H1 (cell line): Measurements from ENCODE around the gene LRP3. TPM values are rescaled to one million over a fixed set of nuclear protein-coding genes. Genes with fewer than 3 reads are reported as not detected.

Experiments
- CTCF ChIA-PET: fragments of 300-600 bp; sonication (Branson Sonifier 250); formaldehyde crosslinking; loops from one replicate; lab custom pipeline; 2021; ENCODE audit not compliant: partially characterized antibody; lab: Charles Lee
- POLR2A ChIA-PET: fragments of 300-600 bp; sonication (Branson Sonifier 250); formaldehyde crosslinking; loops from one replicate; lab custom pipeline; 2021; ENCODE audit warnings: inconsistent platforms; ENCODE audit not compliant: partially characterized antibody; lab: Charles Lee
- DNase-seq, 2 experiments: peaks; one replicate each; pipeline versions ENCODE4 v3.0.0 to v3.0.0-alpha.2; 2010 to 2022; ENCODE audit warnings: low spot score in 2 of 2, low read depth in 1 of 2, mixed read lengths in 1 of 2
- FAIRE-seq: peaks from 2 replicates; lab custom pipeline; 2011; peaks lifted over from hg19 to GRCh38; lab: Jason Lieb, UNC
- H2AFZ ChIP-seq: 2 replicates; pipeline ENCODE4 v1.8.1; 2012; ENCODE audit warnings: low read length, inconsistent platforms
- H2AK5ac ChIP-seq: 2 replicates; pipeline ENCODE4 v1.6.1; 2013; ENCODE audit warnings: low read depth, low read length
- H2BK120ac ChIP-seq: replicated peaks from 2 replicates; pipeline ENCODE3; 2013; ENCODE audit warnings: low read depth, low read length, inconsistent platforms
- H2BK12ac ChIP-seq: 2 replicates; pipeline ENCODE4 v1.6.1; 2013; ENCODE audit warnings: low read depth, low read length
- H2BK15ac ChIP-seq: 2 replicates; pipeline ENCODE4 v1.6.1; 2013; ENCODE audit warnings: low read length
- H2BK20ac ChIP-seq: 2 replicates; pipeline ENCODE4 v1.6.1; 2013; ENCODE audit warnings: low read length
- H2BK5ac ChIP-seq: 2 replicates; pipeline ENCODE4 v1.6.1; 2013; ENCODE audit warnings: low read depth, low read length
- H3K14ac ChIP-seq: 2 replicates; pipeline ENCODE4 v1.6.1; 2013; ENCODE audit warnings: inconsistent platforms; ENCODE audit not compliant: insufficient read length
- H3K18ac ChIP-seq: 2 replicates; pipeline ENCODE4 v1.6.1; 2013; ENCODE audit warnings: low read length; ENCODE audit errors: extremely low read depth
- H3K23ac ChIP-seq: 2 replicates; pipeline ENCODE4 v1.6.1; 2013; ENCODE audit warnings: inconsistent platforms; ENCODE audit not compliant: insufficient read length
- H3K23me2 ChIP-seq: 2 replicates; pipeline ENCODE4 v1.6.1; 2013; ENCODE audit warnings: low read depth, low read length
- H3K27ac ChIP-seq: 2 replicates; pipeline ENCODE4 v1.6.1; 2011; ENCODE audit warnings: low read depth, low read length, inconsistent platforms
- H3K27me3 ChIP-seq, 4 experiments: replicated peaks in 1 of 4; 1 replicate in 1 of 4; 2 replicates in 3 of 4; pipeline versions ENCODE4 v1.6.1 to v1.8.1; 2011 to 2013; ENCODE audit warnings: low read length in 3 of 4, mild to moderate bottlenecking in 3 of 4, inconsistent platforms in 2 of 4, mixed read lengths in 2 of 4, moderate library complexity in 1 of 4; ENCODE audit not compliant: control insufficient read depth in 3 of 4, insufficient read depth in 3 of 4; ENCODE audit errors: extremely low read depth in 1 of 4
- H3K36me3 ChIP-seq, 4 experiments: 2 replicates each; pipeline versions ENCODE4 v1.6.1 to v1.8.1; 2011 to 2013; ENCODE audit warnings: mild to moderate bottlenecking in 4 of 4, low read length in 3 of 4, moderate library complexity in 2 of 4, control low read depth in 1 of 4, inconsistent platforms in 1 of 4; ENCODE audit not compliant: insufficient read depth in 4 of 4, control insufficient read depth in 2 of 4
- H3K4ac ChIP-seq: replicated peaks from 2 replicates; pipeline ENCODE3; 2013; ENCODE audit warnings: low read length, low read depth, mixed read lengths, inconsistent platforms; ENCODE audit not compliant: insufficient read length
- H3K4me1 ChIP-seq, 4 experiments: replicated peaks in 1 of 4; 1 replicate in 1 of 4; 2 replicates in 3 of 4; pipeline versions ENCODE4 v1.6.1 to v1.8.1; 2011 to 2013; ENCODE audit warnings: low read length in 3 of 4, inconsistent platforms in 2 of 4, mixed read lengths in 1 of 4; ENCODE audit not compliant: insufficient read depth in 4 of 4, control insufficient read depth in 3 of 4
- H3K4me2 ChIP-seq, 2 experiments: 2 replicates each; pipeline versions ENCODE4 v1.6.1 to v1.8.1; 2011 to 2013; ENCODE audit warnings: low read depth in 2 of 2, low read length in 2 of 2, control low read depth in 1 of 2, inconsistent platforms in 1 of 2, mild to moderate bottlenecking in 1 of 2; ENCODE audit not compliant: insufficient read depth in 1 of 2
- H3K4me3 ChIP-seq, 4 experiments: fragments of 200-600, 300-600 bp in 1 of 4; sonication (generic), shearing (Covaris generic), sonication (Bioruptor Twin) in 1 of 4; 2 replicates each; pipeline versions ENCODE4 v1.5.1 to v1.8.1; 2011 to 2016; ENCODE audit warnings: low read length in 4 of 4, low read depth in 3 of 4, control low read depth in 2 of 4, inconsistent platforms in 2 of 4, mild to moderate bottlenecking in 2 of 4, mixed read lengths in 1 of 4, moderate library complexity in 1 of 4; ENCODE audit not compliant: insufficient read depth in 2 of 4; ENCODE audit errors: extremely low read depth in 1 of 4
- H3K56ac ChIP-seq: replicated peaks from 2 replicates; pipeline ENCODE3; 2013; ENCODE audit warnings: low read depth, mild to moderate bottlenecking, mixed read lengths, low read length, inconsistent platforms; ENCODE audit not compliant: insufficient read length
- H3K79me1 ChIP-seq: 2 replicates; pipeline ENCODE4 v1.6.1; 2013; ENCODE audit warnings: low read depth, low read length, control low read depth
- H3K79me2 ChIP-seq, 2 experiments: 2 replicates each; pipeline versions ENCODE4 v1.6.1 to v1.8.1; 2012 to 2013; ENCODE audit warnings: low read length in 2 of 2, mild to moderate bottlenecking in 2 of 2, inconsistent platforms in 1 of 2; ENCODE audit not compliant: insufficient read depth in 2 of 2, control insufficient read depth in 1 of 2
- H3K9ac ChIP-seq, 4 experiments: replicated peaks in 1 of 4; 1 replicate in 1 of 4; 2 replicates in 3 of 4; pipeline versions ENCODE4 v1.6.1 to v1.8.1; 2011 to 2013; ENCODE audit warnings: low read depth in 3 of 4, low read length in 3 of 4, control low read depth in 2 of 4, mild to moderate bottlenecking in 2 of 4, moderate library complexity in 2 of 4, inconsistent platforms in 1 of 4; ENCODE audit errors: extremely low read depth in 1 of 4
- H3K9me3 ChIP-seq, 2 experiments: 2 replicates each; pipeline versions ENCODE4 v1.6.1 to v1.8.1; 2012 to 2013; ENCODE audit warnings: mild to moderate bottlenecking in 2 of 2, moderate library complexity in 2 of 2, control low read depth in 1 of 2, inconsistent platforms in 1 of 2, low read depth in 1 of 2, low read length in 1 of 2, mixed read lengths in 1 of 2; ENCODE audit not compliant: insufficient read depth in 2 of 2
- H4K20me1 ChIP-seq, 2 experiments: replicated peaks in 1 of 2; 2 replicates each; pipeline versions ENCODE3 to v1.8.1; 2011 to 2013; ENCODE audit warnings: inconsistent platforms in 2 of 2, low read length in 2 of 2, mild to moderate bottlenecking in 1 of 2; ENCODE audit not compliant: insufficient read depth in 2 of 2, control insufficient read depth in 1 of 2
- H4K5ac ChIP-seq: 2 replicates; pipeline ENCODE4 v1.6.1; 2013; ENCODE audit warnings: low read length, low read depth, mixed read lengths, inconsistent platforms; ENCODE audit not compliant: insufficient read length
- H4K8ac ChIP-seq: 2 replicates; pipeline ENCODE4 v1.8.0; 2013; ENCODE audit warnings: mild to moderate bottlenecking, moderate library complexity, low read length, inconsistent platforms; ENCODE audit not compliant: insufficient read depth; ENCODE audit errors: extremely low read depth
- H4K91ac ChIP-seq: replicated peaks from 2 replicates; pipeline ENCODE3; 2013; ENCODE audit warnings: low read length, mixed read lengths, inconsistent platforms; ENCODE audit not compliant: insufficient read length
- ASH2L ChIP-seq: fragments of 200-600, 300-600 bp; sonication (generic); IDR thresholded peaks from one replicate; pipeline ENCODE4 v1.7.1; 2017; ENCODE audit warnings: low read length
- CBX8 ChIP-seq: fragments of 300-800, 300-1000 bp; sonication (generic); IDR thresholded peaks from 2 replicates; pipeline ENCODE4 v1.7.1; 2016; ENCODE audit warnings: low read depth, low read length, borderline replicate concordance
- GABPA ChIP-seq: IDR thresholded peaks from 2 replicates; pipeline ENCODE4 v1.6.1; 2011; ENCODE audit warnings: mild to moderate bottlenecking, low read length, moderate library complexity, borderline replicate concordance; ENCODE audit not compliant: insufficient read depth
- HDAC2 ChIP-seq, 2 experiments: fragments of 300-600 bp in 1 of 2; sonication (generic) in 1 of 2; IDR thresholded peaks; 2 replicates each; pipeline ENCODE4 v1.6.1; 2011 to 2012; ENCODE audit warnings: low read depth in 2 of 2, low read length in 2 of 2, mild to moderate bottlenecking in 2 of 2, moderate library complexity in 2 of 2, borderline replicate concordance in 1 of 2, inconsistent platforms in 1 of 2
- KDM1A ChIP-seq: fragments of 200-600, 300-600 bp; sonication (generic); IDR thresholded peaks from 2 replicates; pipeline ENCODE4 v1.7.1; 2016; ENCODE audit warnings: mild to moderate bottlenecking, low read length, borderline replicate concordance
- KDM5A ChIP-seq: fragments of 200-600 bp; IDR thresholded peaks from 2 replicates; pipeline ENCODE4 v1.7.1; 2012; ENCODE audit warnings: mild to moderate bottlenecking, low read length, inconsistent platforms, mixed read lengths
- NANOG ChIP-seq: IDR thresholded peaks from 2 replicates; pipeline ENCODE4 v1.6.1; 2011; ENCODE audit warnings: low read length, low read depth, mild to moderate bottlenecking, inconsistent platforms; ENCODE audit not compliant: insufficient read depth, poor library complexity, severe bottlenecking
- RBBP5 ChIP-seq: IDR thresholded peaks from 2 replicates; pipeline ENCODE4 v1.7.1; 2012; ENCODE audit warnings: low read depth, mild to moderate bottlenecking, inconsistent platforms, low read length, moderate library complexity, borderline replicate concordance
- SP1 ChIP-seq: IDR thresholded peaks from 2 replicates; pipeline ENCODE4 v1.6.1; 2011; ENCODE audit warnings: low read depth, low read length
- SUZ12 ChIP-seq: fragments of 200-600 bp; sonication (generic); IDR thresholded peaks from 2 replicates; pipeline ENCODE4 v1.6.1; 2012; ENCODE audit warnings: mild to moderate bottlenecking, inconsistent platforms, low read length, moderate library complexity, mixed read lengths
- TCF12 ChIP-seq: IDR thresholded peaks from 2 replicates; pipeline ENCODE4 v1.6.1; 2011; ENCODE audit warnings: low read depth, mild to moderate bottlenecking, low read length
- WGBS, 2 experiments: shearing (Covaris generic) in 1 of 2; methylation state at CpG; one replicate each; pipeline versions ENCODE4 v1.1.6 to v1.1.7; 2013 to 2015; ENCODE audit warnings: low lambda C conversion rate in 2 of 2, mixed read lengths in 2 of 2, inconsistent platforms in 1 of 2, low coverage in 1 of 2, missing lambda C conversion rate in 1 of 2; ENCODE audit not compliant: insufficient replicate concordance in 2 of 2, insufficient coverage in 1 of 2, insufficient read length in 1 of 2; ENCODE audit errors: extremely low coverage in 1 of 2, missing lambda C conversion rate in 1 of 2; 5-methylcytosine and 5-hydroxymethylcytosine counted together
- polyA plus RNA-seq, 7 experiments: library from polyadenylated mRNA; depleted of rRNA in 3 of 7; stranded (reverse) in 5 of 7; unstranded in 2 of 7; fragments of >200 nt in 5 of 7; fragments of 200-250 nt in 2 of 7; gene quantifications; 1 replicate in 5 of 7; 2 replicates in 1 of 7; 4 replicates in 1 of 7; pipeline versions ENCODE4 v1.2.1 to v1.2.3, GENCODE V29; 2011 to 2013; ENCODE audit warnings: missing spikeins in 2 of 7, mixed read lengths in 2 of 7
- total RNA-seq: library from RNA; stranded (reverse); fragmentation: NEBNext Ultra II Directional; extraction: Animal tissue kit (Norgen Biotek cat#: 25700); gene quantifications from 2 replicates; pipeline ENCODE4 v1.2.1, GENCODE V29; 2021

Gene LRP3
- total and polyA plus RNA-seq, 2 of the 8 experiments (the other 6 are each of a cell fraction or from before 2014, with no cell fraction given), result 30.3 to 33.7 TPM

DNA sequence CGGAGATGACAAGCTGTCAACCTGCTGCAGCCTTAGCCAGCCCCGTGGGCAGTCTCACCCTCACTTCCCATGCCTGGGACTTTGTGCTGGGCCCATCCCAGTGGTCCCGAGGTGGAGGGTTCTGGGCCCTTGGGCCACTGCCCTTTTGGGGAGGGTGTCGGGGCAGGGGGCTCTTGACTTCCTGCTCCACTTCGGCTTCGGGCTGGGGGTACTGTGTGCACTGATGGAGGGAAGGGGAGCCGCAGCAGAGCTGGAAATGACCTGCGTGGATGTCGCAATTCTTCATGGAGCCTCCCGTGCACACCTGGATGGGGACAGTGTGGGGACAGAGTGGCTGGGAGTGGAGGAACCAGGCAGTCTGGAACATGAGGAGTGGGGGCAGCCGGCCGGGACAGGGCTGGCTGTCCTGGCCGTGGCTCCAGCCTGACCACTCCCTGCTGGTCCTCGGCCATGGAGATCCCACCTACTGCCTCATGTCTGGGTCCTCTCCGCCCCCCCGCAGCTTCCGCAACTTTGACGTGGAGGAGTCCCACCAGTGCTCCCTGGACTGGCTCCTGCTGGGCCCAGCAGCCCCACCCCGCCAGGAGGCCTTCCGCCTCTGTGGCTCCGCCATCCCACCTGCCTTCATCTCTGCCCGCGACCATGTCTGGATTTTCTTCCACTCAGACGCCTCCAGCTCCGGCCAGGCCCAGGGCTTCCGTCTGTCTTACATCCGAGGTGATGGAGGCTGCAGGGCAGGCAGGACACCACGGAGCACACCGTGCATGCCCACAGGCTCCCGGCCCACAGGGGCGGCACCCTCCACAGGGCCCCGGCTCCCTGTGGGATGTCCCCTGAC, 10.2 kb downstream of the LRP3 start:
- CTCF ChIA-PET, result interaction anchor here (0.9 to 1.0 kb wide), 3 partner anchors 10 to 20 kb away, joined by 3 to 4 read pairs (median 4); no protein-coding TSS in a partner anchor
- POLR2A ChIA-PET, result interaction anchor here (1.4 kb wide), 1 partner anchor 8 kb away, joined by 4 read pairs; no protein-coding TSS in a partner anchor
- no peaks in the 10 kb centered on the region for H3K23me2 ChIP-seq
- no peak overlapping the region for H3K27ac ChIP-seq
- H3K79me2 ChIP-seq, result no peaks in the 10 kb centered on the region
- no peak overlapping the region for H4K91ac ChIP-seq
- H3K4me3 ChIP-seq, result no peak overlapping the region
- H3K36me3 ChIP-seq, result peaks cover 0 to 28% (median 2%) of the 10 kb centered on the region in 4 experiments; a peak in 4 of 8 replicates
- H3K27me3 ChIP-seq, result no peaks in the 10 kb centered on the region
- TF ChIP-seq ASH2L (no peak), NANOG (no peak), KDM1A (no peak), CBX8 (no peak), GABPA (no peak), HDAC2 (IDR thresholded peaks at IDR 0.05; ENCODE audit: borderline replicate concordance in 1 of 2, low read depth in 2 of 2, low read length in 2 of 2) (no peak), KDM5A (no peak), SUZ12 (no peak), TCF12 (no peak), SP1 (no peak), RBBP5 (no peak)
- no peak overlapping the region; the same call in 1 of the 2 replicates for H4K8ac ChIP-seq
- no peak overlapping the region for H2BK120ac ChIP-seq
- H4K20me1 ChIP-seq, result peaks cover 4 to 7% of the 10 kb centered on the region in 2 experiments
- no peak overlapping the region for H3K56ac ChIP-seq
- H3K23ac ChIP-seq, result no peak overlapping the region
- H2BK20ac ChIP-seq, result no peak overlapping the region
- H3K14ac ChIP-seq, result no peak overlapping the region
- no peak overlapping the region for H4K5ac ChIP-seq
- no peak overlapping the region for H2BK5ac ChIP-seq
- H3K4me1 ChIP-seq, result no peaks in the 10 kb centered on the region
- H2AK5ac ChIP-seq, result no peak overlapping the region
- no peak for FAIRE-seq
- H2BK15ac ChIP-seq, result no peak overlapping the region
- H2AFZ ChIP-seq, result no peak overlapping the region
- no peak overlapping the region for H3K4me2 ChIP-seq
- WGBS, 2 experiments, result 91% methylated on average over 23 of the region's 32 CpGs; no CpG with 5 or more reads in 1 of the 2 experiments
- no peak for DNase-seq
- H3K9me3 ChIP-seq, result no peaks in the 10 kb centered on the region
- no peak overlapping the region for H3K18ac ChIP-seq
- no peak overlapping the region for H3K9ac ChIP-seq
- H3K4ac ChIP-seq, result no peak overlapping the region
- H3K79me1 ChIP-seq, result peaks cover 3% of the 10 kb centered on the region; the same call in 1 of the 2 replicates
- no peak overlapping the region for H2BK12ac ChIP-seq
